Measurements from ENCODE around the gene SLC39A9.

Gene SLC39A9

GRCh38 chr14:69370061-69370460, 28.4 kb upstream of the SLC39A9 start:
- TF ChIP-seq ESRRG (CRISPR knock-in tag; IDR thresholded peaks at IDR 0.05) = no peak
- TF ChIP-seq CREB5 (CRISPR knock-in tag; IDR thresholded peaks at IDR 0.05; ENCODE audit: low read depth) = no peak
- no peak for TF ChIP-seq ZNF565 (CRISPR knock-in tag; conservative IDR thresholded peaks at IDR 0.05; ENCODE audit: low read depth)
- no peak for TF ChIP-seq TCF4 (CRISPR knock-in tag; IDR thresholded peaks at IDR 0.05; ENCODE audit: borderline replicate concordance)
- no peak for TF ChIP-seq POU6F1 (CRISPR knock-in tag; IDR thresholded peaks at IDR 0.05; ENCODE audit: borderline replicate concordance, low read depth)
- no peak for TF ChIP-seq GLIS3 (CRISPR knock-in tag; IDR thresholded peaks at IDR 0.05)
- TF ChIP-seq ZFP3 (CRISPR knock-in tag; IDR thresholded peaks at IDR 0.05) = no peak
- no peak for TF ChIP-seq OSR1 (CRISPR knock-in tag; IDR thresholded peaks at IDR 0.05)
- no peak for TF ChIP-seq BACH2 (CRISPR knock-in tag; IDR thresholded peaks at IDR 0.05; ENCODE audit: borderline replicate concordance)
- no peak for TF ChIP-seq PATZ1 (CRISPR knock-in tag; IDR thresholded peaks at IDR 0.05; ENCODE audit: borderline replicate concordance)
- no peak for ATAC-seq

- no peak for ATAC-seq
- no peak for TF ChIP-seq RARB (CRISPR knock-in tag; IDR thresholded peaks at IDR 0.05)
- TF ChIP-seq SNAI2 (CRISPR knock-in tag; IDR thresholded peaks at IDR 0.05) = no peak
- no peak for TF ChIP-seq ZNF8 (CRISPR knock-in tag; IDR thresholded peaks at IDR 0.05)
- no peak for TF ChIP-seq ZNF70 (CRISPR knock-in tag; IDR thresholded peaks at IDR 0.05)
- TF ChIP-seq OSR1 (CRISPR knock-in tag; IDR thresholded peaks at IDR 0.05) = no peak
- no peak for TF ChIP-seq ARNTL (CRISPR knock-in tag; IDR thresholded peaks at IDR 0.05; ENCODE audit: borderline replicate concordance, low read depth)
- TF ChIP-seq TOX (CRISPR knock-in tag; IDR thresholded peaks at IDR 0.05; ENCODE audit: borderline replicate concordance) = no peak
- no peak for TF ChIP-seq TCF4 (CRISPR knock-in tag; IDR thresholded peaks at IDR 0.05; ENCODE audit: borderline replicate concordance)
- no peak for TF ChIP-seq CSRNP3 (CRISPR knock-in tag; IDR thresholded peaks at IDR 0.05)
- no peak for TF ChIP-seq PPARA (CRISPR knock-in tag; IDR thresholded peaks at IDR 0.05; ENCODE audit: borderline replicate concordance)
- no peak for TF ChIP-seq PATZ1 (CRISPR knock-in tag; IDR thresholded peaks at IDR 0.05; ENCODE audit: borderline replicate concordance)
- TF ChIP-seq ISL1 (CRISPR knock-in tag; IDR thresholded peaks at IDR 0.05) = no peak
- TF ChIP-seq BACH2 (CRISPR knock-in tag; IDR thresholded peaks at IDR 0.05; ENCODE audit: borderline replicate concordance) = no peak
- no peak for TF ChIP-seq ESRRG (CRISPR knock-in tag; IDR thresholded peaks at IDR 0.05)
- TF ChIP-seq CREB5 (CRISPR knock-in tag; IDR thresholded peaks at IDR 0.05; ENCODE audit: low read depth) = no peak
- TF ChIP-seq POU6F1 (CRISPR knock-in tag; IDR thresholded peaks at IDR 0.05; ENCODE audit: borderline replicate concordance, low read depth) = no peak
- no peak for TF ChIP-seq ZC3H10 (CRISPR knock-in tag; IDR thresholded peaks at IDR 0.05)
- TF ChIP-seq CSDC2 (CRISPR knock-in tag; IDR thresholded peaks at IDR 0.05) = no peak
- no peak for TF ChIP-seq ZNF565 (CRISPR knock-in tag; conservative IDR thresholded peaks at IDR 0.05; ENCODE audit: low read depth)
- no peak for TF ChIP-seq ZFP30 (CRISPR knock-in tag; IDR thresholded peaks at IDR 0.05)
Observed at GRCh38 chr14:69372146-69372545, 26.3 kb upstream of the SLC39A9 start.

All from SK-N-SH treated with all-trans-retinoic acid at 6 μM for 48 hours (cell line).